NCI-H748 treated with DMSO at 0.1 percent for 48 hours (cell line): ENCODE data around the gene P2RX2.

Experiments used
- DNase-seq: peaks from one replicate; lab custom pipeline; 2025; lab: John Stamatoyannopoulos, UW

The P2RX2 gene

DNA sequence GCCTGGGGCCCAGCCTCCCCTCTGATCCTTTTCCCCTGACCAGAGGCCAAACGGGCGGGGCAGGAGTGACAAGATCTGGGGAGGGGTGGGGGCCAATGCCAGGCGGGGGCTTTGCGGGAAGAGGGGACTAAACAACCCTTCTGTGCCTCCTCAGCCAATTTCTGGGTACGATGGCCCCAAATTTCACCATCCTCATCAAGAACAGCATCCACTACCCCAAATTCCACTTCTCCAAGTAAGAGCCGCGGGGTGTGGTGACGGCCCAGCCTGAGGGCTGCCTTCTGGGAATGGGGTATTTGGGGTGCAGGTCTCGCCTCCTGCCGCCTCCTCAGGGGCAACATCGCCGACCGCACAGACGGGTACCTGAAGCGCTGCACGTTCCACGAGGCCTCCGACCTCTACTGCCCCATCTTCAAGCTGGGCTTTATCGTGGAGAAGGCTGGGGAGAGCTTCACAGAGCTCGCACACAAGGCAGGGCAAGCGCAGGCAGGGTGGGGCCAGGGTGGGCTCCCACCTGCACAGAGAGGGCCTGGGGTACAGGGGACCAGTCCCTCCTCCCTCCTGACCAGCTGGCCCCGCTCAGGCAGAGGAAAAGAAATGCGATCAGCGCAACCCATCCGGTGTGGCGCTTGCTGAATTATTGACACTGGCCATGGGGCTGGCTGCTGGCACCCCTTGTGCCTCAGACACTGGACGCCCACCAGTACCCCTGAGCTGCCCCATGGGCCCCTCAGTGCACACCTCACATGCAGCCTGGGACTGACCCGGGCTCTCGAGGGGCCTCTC lies 1.7 kb downstream of the P2RX2 start:
- DNase-seq, result no peak

DNA sequence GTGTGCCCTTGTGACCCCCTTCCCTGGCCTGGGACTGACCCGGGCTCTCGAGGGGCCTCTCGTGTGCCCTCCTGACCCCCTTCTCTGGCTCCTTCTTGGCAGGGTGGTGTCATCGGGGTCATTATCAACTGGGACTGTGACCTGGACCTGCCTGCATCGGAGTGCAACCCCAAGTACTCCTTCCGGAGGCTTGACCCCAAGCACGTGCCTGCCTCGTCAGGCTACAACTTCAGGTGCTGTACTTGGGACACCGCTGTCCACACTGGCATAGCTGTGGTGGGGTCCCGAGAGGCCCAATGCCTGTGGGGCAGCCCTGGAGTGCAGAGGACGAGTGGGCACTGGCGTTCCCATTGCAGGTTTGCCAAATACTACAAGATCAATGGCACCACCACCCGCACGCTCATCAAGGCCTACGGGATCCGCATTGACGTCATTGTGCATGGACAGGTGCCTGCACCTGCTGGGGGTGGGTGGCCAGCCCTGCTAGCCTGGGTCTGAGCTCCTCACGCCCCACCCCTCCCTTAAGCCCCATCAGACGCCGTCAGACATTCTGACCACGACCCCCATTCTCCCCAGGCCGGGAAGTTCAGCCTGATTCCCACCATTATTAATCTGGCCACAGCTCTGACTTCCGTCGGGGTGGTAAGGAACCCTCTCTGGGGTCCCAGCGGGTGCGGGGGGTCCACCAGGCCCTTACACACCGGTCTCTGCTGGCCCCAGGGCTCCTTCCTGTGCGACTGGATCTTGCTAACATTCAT lies 2.5 kb downstream of the P2RX2 start:
- no peak for DNase-seq

DNA sequence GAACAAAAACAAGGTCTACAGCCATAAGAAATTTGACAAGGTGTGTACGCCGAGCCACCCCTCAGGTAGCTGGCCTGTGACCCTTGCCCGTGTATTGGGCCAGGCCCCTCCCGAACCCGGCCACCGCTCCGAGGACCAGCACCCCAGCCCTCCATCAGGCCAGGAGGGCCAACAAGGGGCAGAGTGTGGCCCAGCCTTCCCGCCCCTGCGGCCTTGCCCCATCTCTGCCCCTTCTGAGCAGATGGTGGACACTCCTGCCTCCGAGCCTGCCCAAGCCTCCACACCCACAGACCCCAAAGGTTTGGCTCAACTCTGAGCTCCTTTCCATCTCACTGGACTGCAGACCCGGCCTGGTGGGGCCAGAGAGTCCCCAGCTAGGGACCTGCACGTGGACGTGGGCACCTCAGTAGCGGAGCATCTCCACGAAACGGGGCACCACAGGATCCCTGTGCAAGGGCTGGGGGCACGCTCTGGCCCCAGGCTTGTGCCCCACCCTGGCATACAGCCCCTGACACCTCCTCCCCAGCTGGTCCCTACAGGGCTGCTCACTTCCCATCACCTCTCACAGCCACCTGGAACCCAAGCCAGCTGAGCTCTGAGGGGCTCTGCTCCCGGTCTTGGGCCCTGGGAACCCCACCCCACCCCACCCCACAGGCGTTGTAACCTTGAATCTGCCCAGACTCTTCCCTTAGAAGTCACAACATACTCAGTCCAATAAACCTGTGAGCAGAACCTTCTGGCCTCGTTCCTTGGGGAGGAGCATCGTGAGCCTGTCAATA lies 3.3 kb downstream of the P2RX2 start:
- DNase-seq, result no peak

DNA sequence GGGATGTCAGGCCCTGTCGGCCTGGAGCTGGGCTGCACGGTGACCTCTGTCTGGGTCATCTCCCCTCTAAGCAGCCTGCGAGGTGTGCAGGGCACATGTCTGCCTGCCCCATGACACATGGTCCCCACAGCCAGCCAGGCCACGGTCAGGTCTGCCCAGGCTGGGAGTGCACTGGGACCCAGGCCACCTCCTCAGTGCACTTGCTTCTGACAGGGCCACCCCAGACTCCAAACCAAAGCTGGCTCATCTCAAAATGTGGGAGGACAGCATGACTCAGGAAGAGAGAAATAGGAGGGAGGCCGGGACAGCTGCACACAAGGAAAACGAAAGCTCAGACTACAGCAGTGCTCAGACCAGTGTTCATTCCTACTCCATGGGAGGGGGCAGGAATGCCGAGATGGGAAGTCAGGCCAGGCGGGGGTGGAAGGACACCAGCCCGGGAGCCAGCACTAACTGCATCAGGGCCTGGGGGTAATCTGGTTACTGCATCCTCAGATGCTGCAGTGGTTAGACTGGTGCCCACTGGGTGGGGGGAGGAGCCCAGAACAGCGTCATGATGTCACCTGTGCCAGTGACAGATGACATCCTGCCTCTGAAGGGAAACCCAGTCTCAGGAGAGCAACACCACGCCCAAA lies 4.0 kb downstream of the P2RX2 start:
- no peak for DNase-seq

DNA sequence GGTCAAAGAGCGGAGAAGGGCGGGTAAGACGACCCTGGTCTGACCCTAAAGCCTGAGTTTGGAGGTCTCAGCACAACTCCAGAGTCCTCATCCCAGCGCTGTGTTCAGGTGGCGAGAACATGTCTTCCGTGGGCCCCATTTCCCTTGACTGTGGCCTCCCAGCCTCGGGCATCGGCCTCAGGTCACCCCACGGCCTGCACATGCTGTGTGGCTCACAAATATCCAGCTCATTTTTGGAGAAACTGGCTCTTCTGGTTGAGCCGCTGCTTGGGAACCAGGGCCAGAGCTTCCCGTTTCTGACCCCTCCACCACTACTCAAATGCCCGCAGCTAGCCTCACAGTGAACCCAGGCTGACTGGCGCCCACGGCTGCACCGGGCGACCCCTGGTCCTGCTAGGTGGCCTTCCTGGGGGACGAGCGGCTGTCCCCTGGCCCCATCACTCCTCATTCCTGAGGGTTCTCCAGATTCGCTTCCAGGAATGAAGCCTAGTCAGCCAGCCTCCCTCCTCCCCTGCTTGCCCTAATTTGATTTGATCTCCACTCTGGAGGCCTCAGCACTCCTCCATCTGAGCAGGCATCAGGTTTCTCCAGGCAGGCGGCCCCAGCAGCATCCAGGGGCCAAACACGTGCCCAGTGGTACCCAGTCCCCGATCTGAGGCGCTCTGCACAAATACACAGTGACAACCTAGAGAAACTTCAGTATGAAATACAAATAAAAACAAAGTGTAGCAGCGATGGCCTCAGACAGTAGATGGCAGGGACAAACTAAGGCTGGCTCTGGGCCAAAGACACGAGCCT lies 4.7 kb downstream of the P2RX2 start:
- no peak for DNase-seq

DNA sequence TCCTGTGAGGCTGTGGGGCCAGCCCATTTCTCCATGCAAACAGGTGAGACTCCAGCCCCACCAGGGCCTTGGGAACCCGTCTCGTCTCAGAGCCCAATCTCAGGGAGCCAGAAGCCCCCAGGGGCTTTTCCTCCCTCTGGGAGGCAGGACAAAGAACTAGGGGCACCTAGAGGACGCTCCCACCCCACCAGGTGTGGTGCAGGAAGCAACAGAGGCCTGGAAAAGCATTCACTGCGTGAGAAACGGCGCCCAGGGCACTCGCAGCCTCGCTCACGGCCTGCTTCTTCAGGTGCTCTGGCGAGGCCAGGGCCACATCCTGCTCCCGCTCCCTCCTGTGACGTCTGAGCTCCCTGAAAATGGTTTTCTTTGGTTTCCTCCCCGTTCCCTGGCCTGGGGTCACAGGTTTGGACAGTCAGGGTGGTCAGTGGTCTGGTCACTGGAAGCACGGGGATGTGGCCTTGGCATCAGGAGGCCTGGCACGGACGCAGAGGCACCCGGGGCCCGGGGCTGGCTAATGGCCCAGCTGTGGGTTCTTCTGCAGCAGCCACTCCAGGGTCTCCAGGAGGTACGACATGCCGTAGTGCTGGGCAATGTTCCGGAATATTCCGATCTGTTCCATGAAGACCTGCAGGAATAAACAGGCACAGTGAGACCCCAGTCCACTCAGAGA lies 5.7 kb downstream of the P2RX2 start:
- DNase-seq, result no peak

DNA sequence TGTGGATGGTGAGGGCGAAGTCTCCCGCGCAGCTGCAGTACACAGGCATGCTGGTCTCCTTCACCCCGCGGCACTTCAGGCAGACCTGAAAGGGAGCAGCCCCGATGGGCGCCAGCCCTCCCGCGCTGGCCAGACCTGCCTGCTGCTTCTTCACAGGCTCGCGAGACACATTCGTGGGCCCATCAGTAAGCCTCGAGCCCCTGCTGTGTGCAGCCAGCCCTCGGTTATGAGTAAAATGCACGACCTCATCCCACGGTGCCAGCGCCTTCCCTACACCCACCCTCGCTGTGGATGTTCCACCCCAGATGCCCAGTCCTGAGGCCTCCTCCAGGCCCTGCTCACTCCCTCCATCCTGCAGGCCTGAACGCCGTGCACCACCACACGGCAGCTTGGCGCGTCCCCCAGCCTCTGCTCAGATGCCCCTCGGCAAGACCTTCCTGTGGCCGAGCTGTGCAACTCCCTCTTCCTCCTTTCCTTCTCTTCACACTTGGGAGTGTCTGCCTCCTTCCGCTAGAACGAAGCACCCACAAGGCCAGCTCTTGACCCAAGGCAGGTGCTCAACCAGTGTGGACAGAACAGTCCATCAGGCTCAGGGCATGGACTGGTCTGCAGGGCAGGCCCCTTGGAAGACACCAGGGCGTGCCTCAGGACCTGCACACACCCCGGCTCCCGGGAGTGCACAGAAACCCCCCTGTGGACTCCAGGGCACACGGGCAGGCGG lies 6.5 kb downstream of the P2RX2 start:
- no peak for DNase-seq

DNA sequence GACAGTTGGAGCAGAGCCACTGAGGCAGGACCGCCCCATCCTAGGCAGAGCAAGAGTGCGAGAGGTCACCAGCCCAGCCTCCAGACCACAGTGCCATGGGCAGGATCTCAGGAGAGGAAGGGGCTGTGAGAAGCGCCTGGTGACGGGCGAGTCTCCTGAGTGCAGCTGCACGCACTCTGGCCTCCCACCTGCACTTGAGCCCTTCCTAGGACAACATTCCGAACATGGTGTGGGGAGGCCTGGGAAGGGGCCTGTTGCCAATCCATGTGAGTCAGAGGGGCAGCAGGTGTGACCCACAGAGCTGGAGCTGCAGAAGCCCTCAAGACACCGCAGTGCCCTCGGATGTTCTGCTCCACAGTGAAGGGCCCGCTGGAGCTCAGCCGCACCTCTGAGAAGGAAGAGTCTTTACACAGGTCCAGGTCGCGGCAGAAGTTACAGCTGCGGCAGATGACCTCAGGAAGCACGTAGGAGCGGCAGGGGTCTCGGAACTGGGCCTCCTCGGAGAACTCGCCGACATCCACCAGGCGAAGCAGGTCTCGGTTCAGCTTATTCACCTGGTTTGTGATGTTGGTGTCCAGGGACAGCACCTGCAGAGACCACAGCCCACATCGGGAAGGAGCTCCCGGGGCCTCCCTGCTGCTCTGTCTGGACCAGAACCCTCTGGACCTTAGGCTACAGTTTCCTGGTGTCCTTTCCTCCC lies 7.3 kb downstream of the P2RX2 start:
- DNase-seq, result no peak

DNA sequence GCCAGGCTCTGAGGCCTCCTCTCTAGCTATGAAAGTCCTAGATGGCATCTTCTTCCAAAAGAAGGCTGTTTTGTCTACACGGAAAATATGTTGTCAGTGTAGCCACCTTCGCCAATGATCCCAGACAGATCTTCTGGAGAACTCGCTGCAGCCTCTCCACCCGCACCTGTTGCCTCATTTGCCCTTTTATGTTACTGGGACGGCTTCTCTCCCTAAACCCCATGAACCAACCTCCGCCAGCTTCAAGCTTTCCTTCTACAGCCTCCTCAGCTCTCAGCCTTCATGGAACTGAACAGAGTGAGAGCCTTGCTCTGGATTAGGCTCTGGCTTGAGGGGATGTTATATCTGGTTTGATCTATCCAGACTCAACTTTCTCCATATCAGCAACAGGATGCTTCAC lies 10.8 kb downstream of the P2RX2 start:
- DNase-seq, result no peak

DNA sequence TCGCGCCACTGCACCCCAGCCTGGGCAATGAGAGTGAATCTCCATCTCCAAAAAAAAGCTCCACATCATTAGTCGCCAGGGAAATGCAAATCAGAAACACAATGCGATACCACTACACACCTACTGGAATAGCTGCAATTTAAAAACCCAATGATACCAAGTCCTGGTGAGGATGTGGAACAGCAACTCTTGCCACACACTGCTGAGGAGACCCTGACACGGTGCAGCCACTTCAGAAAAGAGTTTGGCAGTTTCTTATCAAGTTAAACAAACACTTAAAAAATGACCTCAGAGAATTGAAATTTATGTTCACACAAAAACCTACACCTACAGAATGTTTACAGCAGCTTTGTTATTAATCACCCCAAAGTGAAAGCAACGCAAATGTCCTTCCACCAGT lies 12.1 kb downstream of the P2RX2 start:
- no peak for DNase-seq

DNA sequence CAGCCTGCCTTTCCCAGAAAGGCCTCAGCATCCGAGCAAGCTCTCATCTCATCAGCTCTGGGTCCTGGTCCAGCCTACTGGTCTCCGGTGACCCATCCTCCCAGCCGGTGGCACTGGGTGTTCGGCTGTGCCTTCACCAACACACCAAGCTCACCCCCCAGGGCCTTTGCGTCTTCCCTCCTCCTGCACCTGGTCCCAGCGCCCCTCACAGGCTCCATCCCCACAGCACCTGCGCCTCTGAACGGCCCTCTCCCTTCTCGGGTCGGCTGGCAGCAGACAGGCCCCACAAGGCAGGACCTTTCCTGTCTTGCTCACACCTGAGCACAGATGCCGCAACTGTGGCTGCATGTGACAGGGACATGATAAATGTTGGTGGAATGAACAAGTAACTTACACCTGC lies 13.1 kb downstream of the P2RX2 start:
- no peak for DNase-seq

DNA sequence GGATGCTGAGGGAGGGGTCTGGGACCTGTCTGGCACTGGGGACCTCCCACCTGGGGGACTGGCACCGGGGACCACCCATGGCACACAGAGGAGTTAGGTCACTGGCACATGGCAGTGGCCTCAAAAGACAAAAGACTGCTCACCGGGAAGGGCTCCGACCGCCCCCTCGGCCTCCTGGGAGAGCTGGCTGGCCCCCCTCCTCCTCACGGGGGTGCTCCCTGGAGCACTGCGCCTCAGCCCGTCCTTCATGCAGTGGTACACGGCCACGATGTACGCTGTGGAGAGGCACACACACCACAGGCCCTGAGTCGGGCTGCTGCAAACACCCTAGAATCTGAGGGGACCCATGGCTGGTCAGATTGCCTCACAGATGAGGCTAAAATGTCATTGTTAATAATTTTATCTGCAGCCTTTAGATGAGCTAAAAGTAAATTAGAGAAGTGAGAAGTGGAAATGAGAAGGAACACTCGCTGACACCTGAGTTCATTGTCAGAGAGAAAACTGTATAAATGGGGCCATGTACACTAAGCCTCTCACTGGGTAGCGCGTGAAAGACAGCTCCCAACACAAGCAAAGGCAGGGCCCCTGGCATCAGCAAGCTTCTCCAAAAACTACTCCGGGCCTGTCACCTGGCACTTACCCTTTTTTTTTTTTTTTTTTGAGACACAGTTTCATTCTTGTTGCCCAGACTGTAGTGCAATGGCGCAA lies 14.1 kb downstream of the P2RX2 start:
- DNase-seq, result no peak

DNA sequence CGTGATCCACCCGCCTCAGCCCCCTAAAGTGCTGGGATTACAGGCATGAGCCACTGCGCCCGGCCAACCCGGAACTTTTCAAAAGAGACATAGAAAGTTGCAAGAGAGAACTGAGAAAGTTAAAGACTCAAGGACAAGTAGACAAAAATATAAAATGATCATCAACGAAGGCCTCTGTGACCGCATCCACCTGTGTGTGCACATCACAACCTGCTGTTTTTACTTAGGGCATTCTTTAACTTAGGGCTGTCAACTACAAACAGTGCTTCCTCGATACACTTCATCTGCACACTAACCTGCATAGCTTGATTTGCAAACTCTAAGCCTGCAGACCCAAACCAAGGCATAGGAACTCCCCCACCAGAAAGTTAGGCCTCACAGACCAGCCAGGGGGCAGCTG lies 14.8 kb downstream of the P2RX2 start:
- DNase-seq, result no peak

DNA sequence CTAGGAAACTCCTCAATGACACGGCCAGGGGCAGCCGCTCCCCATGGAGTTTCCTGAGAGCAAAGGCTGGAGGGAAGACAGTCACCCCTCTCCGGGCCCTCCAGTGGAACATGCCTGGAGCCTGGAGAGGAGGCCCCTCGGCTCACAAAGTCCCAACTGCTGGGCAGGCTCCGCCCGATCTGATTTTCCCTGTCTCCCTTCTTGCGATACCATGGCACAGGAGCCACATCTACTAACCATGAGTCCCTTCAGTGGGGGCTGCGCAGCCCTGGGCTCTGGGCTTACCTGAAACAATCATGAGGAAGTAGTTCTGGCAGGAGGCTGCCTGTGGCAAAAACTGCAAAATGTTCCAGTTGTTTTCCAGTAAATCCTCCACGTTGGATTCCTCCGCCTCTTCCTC lies 15.3 kb downstream of the P2RX2 start:
- DNase-seq, result no peak

DNA sequence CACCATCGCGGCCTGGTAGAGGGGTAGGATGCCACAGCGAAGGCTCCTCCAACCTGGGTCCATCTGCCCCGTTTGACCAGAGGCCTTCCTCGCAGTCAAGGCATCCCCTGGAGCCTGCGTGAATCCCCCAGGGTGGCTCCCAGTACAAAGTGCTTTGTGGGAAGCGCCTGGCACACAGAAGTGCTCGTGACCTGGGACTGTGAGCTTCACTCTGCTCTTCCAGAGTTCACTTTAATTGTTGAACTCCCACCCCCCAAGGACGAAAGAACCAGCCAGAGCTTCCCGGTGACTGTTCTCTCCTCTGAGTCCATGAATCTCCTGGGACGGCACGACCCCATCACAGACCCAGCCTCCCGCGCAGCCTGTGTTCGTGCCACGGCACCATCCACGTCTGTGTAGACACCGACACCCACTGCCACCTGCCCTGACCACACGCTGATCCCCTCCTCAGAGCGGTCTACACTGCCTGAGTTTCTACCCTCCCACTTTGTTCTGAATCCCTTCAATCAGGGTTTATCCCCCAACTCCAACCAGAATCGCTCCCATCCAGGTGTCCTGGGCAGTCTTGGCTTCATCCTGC lies 15.9 kb downstream of the P2RX2 start:
- no peak for DNase-seq

DNA sequence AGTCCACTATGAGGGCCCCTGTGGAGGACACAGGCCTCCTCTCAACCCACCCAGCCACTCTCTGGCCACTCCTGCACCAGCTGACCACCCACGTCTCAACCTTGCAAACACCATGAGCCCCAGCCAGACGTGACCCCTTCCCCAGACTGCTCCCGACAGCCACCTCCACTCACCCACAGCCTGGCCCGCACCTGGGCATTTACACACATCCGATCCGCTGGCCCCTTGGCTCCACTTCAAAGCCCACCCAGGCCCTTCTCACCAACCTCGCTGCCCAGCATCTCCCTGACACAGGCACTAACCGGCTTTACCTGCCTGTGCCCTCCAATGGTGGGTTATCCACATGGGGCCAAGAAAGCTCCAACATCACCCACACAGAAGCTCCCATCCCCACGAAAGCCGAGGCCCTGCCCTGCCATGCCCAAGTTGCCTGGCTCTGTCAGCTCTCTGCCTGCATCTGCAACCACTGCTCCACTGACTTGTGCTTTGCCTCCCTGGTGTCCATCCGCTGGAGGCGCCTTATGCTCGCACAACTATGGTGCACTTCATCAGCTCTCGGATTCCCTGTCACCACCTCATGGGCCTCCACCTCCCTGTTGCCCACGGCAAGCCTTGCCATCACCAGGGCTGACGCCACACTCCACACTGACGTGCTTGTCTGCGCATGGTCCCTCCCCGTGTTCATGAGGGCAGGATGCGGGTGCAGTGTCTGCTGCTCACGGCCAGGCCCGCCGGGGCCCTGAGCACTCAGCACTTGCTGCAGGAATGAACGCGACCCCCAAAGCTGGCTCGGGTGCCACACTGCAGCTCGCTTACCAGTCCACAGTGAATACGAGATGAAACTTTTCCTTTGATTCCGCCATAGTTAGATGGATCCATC lies 16.7 kb downstream of the P2RX2 start:
- no peak for DNase-seq

DNA sequence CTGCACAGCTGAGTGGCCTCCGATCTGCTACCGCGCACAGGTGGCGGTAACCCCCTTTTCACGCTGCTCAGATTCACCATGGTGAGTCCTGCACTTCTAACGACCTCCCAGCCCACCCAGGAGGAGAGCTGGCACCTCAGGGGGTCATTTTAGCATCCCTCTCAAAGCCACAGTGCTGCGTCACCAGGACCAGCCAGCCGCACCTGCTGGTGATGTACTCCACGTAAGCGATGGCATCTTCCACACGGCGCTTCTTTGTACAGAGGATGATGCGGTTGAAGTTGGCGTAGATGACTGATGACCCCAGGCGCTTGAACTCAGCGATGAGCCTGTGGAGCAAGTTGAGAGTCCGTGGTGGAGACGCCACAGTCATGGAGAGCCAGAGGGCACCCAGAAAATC lies 19.2 kb downstream of the P2RX2 start:
- no peak for DNase-seq
